Measurements from ENCODE around the gene TNFRSF12A. TPM values are rescaled to one million over a fixed set of nuclear protein-coding genes. Genes with fewer than 3 reads are reported as not detected.
"Not testable (repeated sequence)": the region's sequence is repeated elsewhere in the genome, so short reads cannot be mapped to it uniquely, and the experiment has no call there.

The TNFRSF12A gene
- total RNA-seq, 2 experiments from 2014 or later: 2.9 TPM

DNA sequence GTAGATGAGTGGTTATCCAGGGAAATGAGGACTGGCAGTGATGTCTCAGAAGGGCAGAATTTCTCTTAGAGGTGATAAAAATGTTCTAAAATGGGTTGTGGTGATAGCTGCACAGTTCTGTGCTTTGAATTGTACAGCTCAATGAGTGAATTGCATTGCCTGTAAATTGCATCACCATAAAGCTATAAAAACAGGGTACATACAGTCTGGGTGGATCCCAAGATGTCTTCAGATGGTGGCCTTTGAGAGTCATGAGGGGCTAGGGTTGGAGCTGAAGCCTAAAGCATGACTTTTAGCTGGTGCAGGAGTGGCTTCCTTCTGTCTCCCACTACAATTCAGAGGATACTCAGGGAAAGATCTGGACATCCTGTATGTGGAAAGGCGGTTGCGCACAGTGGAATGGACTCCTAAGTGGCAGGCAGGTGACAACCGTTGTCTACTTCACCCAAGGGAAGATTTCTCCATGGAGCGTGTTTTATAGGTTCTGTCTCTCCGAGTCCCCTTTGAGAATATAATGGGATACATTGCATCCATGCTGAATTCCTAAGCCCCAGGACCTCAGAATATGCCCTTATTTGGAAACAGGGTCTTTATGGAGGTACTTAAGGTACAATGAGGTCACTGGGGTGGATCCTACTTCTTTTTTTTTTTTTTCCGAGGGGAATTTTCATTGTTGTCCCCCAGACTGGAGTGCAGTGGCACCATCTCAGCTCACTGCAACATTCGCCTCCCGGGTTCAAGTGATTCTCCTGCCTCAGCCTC is 43.6 kb downstream of the TNFRSF12A start:
- Mint-ChIP-seq H3K27me3 (no peaks in the 10 kb centered on the region), H3K27ac (peak overlapping the region; percentile 79), H3K9me3 (no peaks in the 10 kb centered on the region), H3K36me3 (peaks cover 43% of the 10 kb centered on the region), H3K4me1 (peaks cover 42% of the 10 kb centered on the region), H3K4me3 (peak overlapping the region; percentile 43)
- ATAC-seq (ENCODE audit: low read depth) (no peak), DNase-seq (no peak)
- POLR2A ChIA-PET: interaction anchor here (1.0 to 8.7 kb wide), 7 partner anchors 6 to 71 kb away, joined by 3 to 143 read pairs (median 57); partner anchors contain the start of gene ZNF213

DNA sequence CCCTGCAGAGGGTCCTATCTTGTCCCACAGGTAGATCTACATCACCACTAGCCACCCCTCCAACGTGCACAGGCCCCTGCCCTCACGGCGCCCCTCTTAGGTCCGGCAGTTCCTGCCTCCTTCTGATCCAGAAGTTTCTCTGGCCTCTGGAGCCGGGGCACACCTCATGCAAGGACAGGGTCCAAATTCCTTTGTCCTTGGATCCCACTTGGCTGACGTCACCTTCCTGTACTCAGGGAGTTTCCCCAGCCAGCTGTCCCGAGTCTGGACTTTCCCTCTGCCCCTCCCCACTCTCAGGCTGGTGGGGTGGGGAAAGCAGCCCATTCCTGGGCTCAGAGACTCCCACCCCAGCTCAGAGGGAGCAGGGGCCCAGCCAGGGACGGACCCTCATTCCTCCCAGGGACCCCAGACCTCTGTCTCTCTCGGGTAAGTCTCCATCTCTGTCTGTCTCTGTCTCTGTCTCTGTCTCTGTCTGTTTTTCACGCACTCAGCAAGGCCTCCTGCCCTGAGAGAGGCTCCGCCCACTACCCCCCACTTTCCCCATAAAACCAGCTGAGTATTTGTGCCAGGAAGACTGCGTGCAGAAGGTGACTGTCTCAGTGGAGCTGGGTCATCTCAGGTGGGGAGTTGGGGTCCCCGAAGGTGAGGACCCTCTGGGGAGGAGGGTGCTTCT is 45.0 kb downstream of the TNFRSF12A start, which contains the start of gene IL32:
TSS of gene IL32 (plus strand) at position 572 of the 673 bp plus-strand sequence. CDS start 172 bp downstream, outside the sequence.
- Mint-ChIP-seq H3K27ac (peak within 1 kb of the TSS; percentile 98), H3K4me1 (peaks cover 46% of the 10 kb centered on the region), H3K4me3 (peak within 1 kb of the TSS; percentile 98), H3K27me3 (no peaks in the 10 kb centered on the region), H3K9me3 (no peaks in the 10 kb centered on the region), H3K36me3 (peaks cover 54% of the 10 kb centered on the region)
- POLR2A ChIA-PET: interaction anchor here (1.0 to 8.7 kb wide), 17 partner anchors 8 to 85 kb away, joined by 3 to 143 read pairs (median 11); partner anchors contain the start of genes ZNF213 and ZSCAN10
- peak; percentile 59 for ATAC-seq (ENCODE audit: low read depth)
- peak; percentile 77 for DNase-seq

DNA sequence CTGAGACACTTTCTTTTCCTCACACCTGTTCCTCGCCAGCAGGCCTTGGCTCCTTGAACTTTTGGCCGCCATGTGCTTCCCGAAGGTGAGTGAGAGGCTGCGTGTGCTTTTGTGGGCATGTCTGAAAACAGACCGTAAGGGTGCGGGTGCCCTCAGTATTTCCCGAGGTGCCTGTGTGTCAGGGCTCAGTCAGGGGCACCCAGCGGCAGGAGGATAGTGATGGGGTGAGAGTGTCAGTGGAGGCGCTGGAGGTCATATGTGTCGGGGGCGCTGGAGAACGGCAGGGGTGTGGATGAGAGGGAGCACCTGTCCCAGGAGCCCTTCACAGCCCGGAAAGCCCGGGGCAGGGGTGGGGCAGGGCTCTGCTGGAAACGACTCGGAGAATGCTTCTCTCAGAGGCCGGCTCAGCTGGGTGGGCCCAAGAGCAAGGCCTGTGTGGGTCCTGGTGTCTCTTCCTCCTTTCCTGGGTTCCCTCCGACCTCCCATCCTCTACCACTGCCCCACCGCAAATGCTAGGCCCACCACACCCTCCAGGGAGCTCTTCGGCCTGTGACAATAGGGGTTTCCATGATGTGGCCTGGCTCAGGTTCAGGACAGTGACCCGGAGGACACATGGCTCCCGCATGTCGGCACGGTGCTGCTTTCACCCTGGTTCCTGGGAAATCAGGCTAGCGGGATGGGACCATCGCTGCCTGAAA is 45.7 kb downstream of the TNFRSF12A start:
- peak; percentile 9 for ATAC-seq (ENCODE audit: low read depth)
- Mint-ChIP-seq H3K27ac (peak overlapping the region; percentile 98), H3K36me3 (peaks cover 50% of the 10 kb centered on the region), H3K9me3 (no peaks in the 10 kb centered on the region), H3K27me3 (no peaks in the 10 kb centered on the region), H3K4me3 (peak overlapping the region; percentile 98), H3K4me1 (peaks cover 48% of the 10 kb centered on the region)
- DNase-seq: no peak
- POLR2A ChIA-PET: interaction anchor here (0.6 to 8.7 kb wide), 19 partner anchors 9 to 150 kb away, joined by 3 to 143 read pairs (median 11); partner anchors contain the start of genes TNFRSF12A, ZNF213 and ZSCAN10

DNA sequence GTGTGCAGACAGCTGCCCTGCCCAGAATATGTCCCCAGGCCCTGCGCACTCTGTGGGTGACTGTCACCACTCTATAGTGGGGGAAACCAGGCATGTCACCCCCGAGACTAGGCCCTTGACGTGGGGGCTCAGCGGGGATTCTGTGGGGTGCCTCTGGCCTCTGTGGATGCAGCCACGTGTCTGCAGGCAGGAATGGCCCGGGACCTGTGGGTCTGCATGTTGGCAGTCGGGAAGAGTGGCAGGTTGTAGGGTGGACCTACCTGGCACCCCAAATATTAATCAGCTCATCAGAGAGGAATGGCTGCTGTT is 46.2 kb downstream of the TNFRSF12A start:
- Mint-ChIP-seq H3K4me1 (peaks cover 51% of the 10 kb centered on the region), H3K9me3 (no peaks in the 10 kb centered on the region), H3K36me3 (peaks cover 50% of the 10 kb centered on the region), H3K4me3 (peak overlapping the region; percentile 98), H3K27me3 (no peaks in the 10 kb centered on the region), H3K27ac (peak overlapping the region; percentile 98)
- POLR2A ChIA-PET: interaction anchor here (0.6 to 8.7 kb wide), 17 partner anchors 9 to 150 kb away, joined by 3 to 143 read pairs (median 11); partner anchors contain the start of gene ZSCAN10
- ATAC-seq (ENCODE audit: low read depth) (no peak), DNase-seq (no peak)

DNA sequence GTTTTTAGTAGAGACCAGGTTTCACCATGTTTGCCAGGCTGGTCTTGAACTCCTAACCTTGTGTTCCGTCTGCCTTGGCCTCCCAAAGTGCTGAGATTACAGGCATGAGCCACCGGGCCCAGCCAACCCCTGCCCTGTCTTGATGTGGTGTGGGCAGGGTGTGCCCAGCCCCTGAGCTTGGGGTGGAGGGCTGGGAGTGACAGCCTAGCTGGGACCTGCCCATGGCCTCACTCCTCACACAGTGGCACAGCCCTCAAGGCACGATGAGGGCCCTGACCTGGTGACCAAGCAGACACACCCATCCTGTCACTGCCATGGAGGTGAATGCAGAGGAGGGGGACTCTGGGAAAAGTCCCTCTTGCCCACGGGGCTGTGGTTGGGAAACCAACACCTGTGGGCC is 48.3 kb downstream of the TNFRSF12A start:
- Mint-ChIP-seq H3K27ac (peak overlapping the region; percentile 98), H3K36me3 (peaks cover 50% of the 10 kb centered on the region), H3K9me3 (no peaks in the 10 kb centered on the region), H3K4me1 (peaks cover 57% of the 10 kb centered on the region), H3K27me3 (no peaks in the 10 kb centered on the region), H3K4me3 (peak overlapping the region; percentile 99)
- ATAC-seq (ENCODE audit: low read depth) (no peak), DNase-seq (peak; percentile 43)
- POLR2A ChIA-PET: interaction anchor here (1.3 to 8.7 kb wide), 6 partner anchors 7 to 67 kb away, joined by 6 to 143 read pairs (median 51); partner anchors contain the start of genes MMP25 and ZNF213

DNA sequence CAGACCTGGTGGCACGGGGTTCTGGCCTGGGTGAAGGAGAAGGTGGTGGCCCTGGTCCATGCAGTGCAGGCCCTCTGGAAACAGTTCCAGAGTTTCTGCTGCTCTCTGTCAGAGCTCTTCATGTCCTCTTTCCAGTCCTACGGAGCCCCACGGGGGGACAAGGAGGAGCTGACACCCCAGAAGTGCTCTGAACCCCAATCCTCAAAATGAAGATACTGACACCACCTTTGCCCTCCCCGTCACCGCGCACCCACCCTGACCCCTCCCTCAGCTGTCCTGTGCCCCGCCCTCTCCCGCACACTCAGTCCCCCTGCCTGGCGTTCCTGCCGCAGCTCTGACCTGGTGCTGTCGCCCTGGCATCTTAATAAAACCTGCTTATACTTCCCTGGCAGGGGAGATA is 49.0 kb downstream of the TNFRSF12A start:
- H3K4me3 Mint-ChIP-seq: peak overlapping the region; percentile 99
- H3K36me3 Mint-ChIP-seq: peaks cover 54% of the 10 kb centered on the region
- H3K27ac Mint-ChIP-seq: peak overlapping the region; percentile 98
- not testable (repeated sequence) for DNase-seq; H3K27me3 Mint-ChIP-seq; ATAC-seq (ENCODE audit: low read depth); H3K9me3 Mint-ChIP-seq
- H3K4me1 Mint-ChIP-seq: peaks cover 59% of the 10 kb centered on the region
- POLR2A ChIA-PET: interaction anchor here (1.3 to 8.7 kb wide), 7 partner anchors 6 to 58 kb away, joined by 3 to 143 read pairs (median 7); partner anchors contain the start of gene MMP25

DNA sequence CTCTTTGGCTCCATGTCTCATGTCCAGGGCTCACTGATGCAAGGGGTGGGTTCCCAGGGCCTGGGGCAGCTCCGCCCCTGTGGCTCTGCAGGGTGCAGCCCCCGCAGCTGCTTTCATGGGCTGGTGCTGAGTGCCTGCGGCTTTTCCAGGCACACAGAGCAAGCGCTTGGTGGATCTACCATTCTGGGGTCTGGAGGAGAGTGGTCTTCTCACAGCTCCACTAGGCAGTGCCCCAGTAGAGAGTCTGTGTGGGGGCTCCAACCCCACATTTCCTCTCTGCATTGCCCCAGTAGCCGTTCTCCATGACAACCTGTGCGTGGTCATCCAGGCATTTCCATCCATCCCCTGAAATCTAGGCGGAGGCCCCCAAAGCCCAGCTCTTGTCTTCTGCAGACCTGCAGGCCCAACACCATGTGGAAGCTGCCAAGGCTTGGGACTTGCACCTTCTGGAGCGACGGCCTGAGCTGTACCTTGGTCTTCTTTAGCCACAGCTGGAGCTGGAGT is 50.5 kb downstream of the TNFRSF12A start:
- H3K27me3 Mint-ChIP-seq: no peaks in the 10 kb centered on the region
- H3K27ac Mint-ChIP-seq: peak overlapping the region; percentile 98
- peak overlapping the region; percentile 99 for H3K4me3 Mint-ChIP-seq
- DNase-seq: peak; percentile 43
- H3K4me1 Mint-ChIP-seq: peaks cover 64% of the 10 kb centered on the region
- POLR2A ChIA-PET: interaction anchor here (0.9 to 8.7 kb wide), 10 partner anchors 10 to 88 kb away, joined by 3 to 93 read pairs (median 4); partner anchors contain the start of gene TNFRSF12A
- no peak for ATAC-seq (ENCODE audit: low read depth)
- H3K9me3 Mint-ChIP-seq: no peaks in the 10 kb centered on the region
- H3K36me3 Mint-ChIP-seq: peaks cover 52% of the 10 kb centered on the region

DNA sequence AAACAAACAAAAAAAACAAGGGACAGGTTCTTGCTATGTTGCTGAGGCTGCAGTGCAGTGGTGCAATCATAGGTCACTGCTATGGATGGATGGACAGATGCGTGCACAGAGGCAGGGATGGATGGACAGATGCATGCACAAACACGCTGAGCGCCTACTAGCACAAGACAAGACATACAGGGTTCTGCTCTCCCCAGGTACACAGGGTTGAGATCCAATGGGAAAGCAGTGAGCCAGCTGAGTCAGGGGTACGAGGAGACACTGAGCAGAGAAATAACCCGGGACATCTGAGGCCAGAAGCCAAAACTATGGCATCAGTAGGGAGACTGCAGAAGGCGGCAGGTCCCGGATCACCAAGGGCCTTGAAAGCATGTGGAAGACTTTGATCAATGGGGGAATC is 51.5 kb downstream of the TNFRSF12A start:
- DNase-seq (peak; percentile 35), ATAC-seq (ENCODE audit: low read depth) (no peak)
- Mint-ChIP-seq H3K9me3 (no peaks in the 10 kb centered on the region), H3K36me3 (peaks cover 43% of the 10 kb centered on the region), H3K27me3 (no peaks in the 10 kb centered on the region), H3K27ac (peak overlapping the region; percentile 98), H3K4me3 (peak overlapping the region; percentile 67), H3K4me1 (peaks cover 72% of the 10 kb centered on the region)
- POLR2A ChIA-PET: interaction anchor here (0.5 to 8.7 kb wide), 6 partner anchors 12 to 57 kb away, joined by 3 to 93 read pairs (median 4); partner anchors contain the start of gene TNFRSF12A

Other genes with a start within 250 kb of the TNFRSF12A start
- 100 to 1,000 TPM; 205 to 210 TPM for gene ELOB, start 243.1 kb upstream of the TNFRSF12A start, total RNA-seq
- under 1 TPM; 0.17 to 0.36 TPM for gene PRSS33, start 232.8 kb upstream of the TNFRSF12A start, total RNA-seq
- not detected for gene PRSS41, start 221.9 kb upstream of the TNFRSF12A start, total RNA-seq
- gene PRSS21, start 203.1 kb upstream of the TNFRSF12A start, total RNA-seq: 1 to 10 TPM; 5.6 to 6.9 TPM
- gene ZG16B, start 190.1 kb upstream of the TNFRSF12A start, total RNA-seq: 1 to 10 TPM; 6.7 to 8.1 TPM
- gene PRSS22, start 162.2 kb upstream of the TNFRSF12A start, total RNA-seq: not detected
- gene FLYWCH2, start 137.2 kb upstream of the TNFRSF12A start, total RNA-seq: 10 to 100 TPM; 21.0 to 21.2 TPM
- 10 to 100 TPM; 65.5 to 69.7 TPM for gene FLYWCH1, start 108.4 kb upstream of the TNFRSF12A start, total RNA-seq
- under 1 TPM in 1 of 2 experiments, not detected in 1; 0.36 TPM for gene KREMEN2, start 56.1 kb upstream of the TNFRSF12A start, total RNA-seq
- gene PAQR4, start 51.0 kb upstream of the TNFRSF12A start, total RNA-seq: 10 to 100 TPM; 40.7 to 42.4 TPM
- 100 to 1,000 TPM; 106 to 116 TPM for gene PKMYT1, start 39.9 kb upstream of the TNFRSF12A start, total RNA-seq
- not detected for gene CLDN9, start 7.4 kb upstream of the TNFRSF12A start, total RNA-seq
- gene CLDN6, start 2.2 kb upstream of the TNFRSF12A start, total RNA-seq: not detected
- 10 to 100 TPM; 38.1 to 42.6 TPM for gene HCFC1R1, start 3.6 kb downstream of the TNFRSF12A start, total RNA-seq
- 10 to 100 TPM; 36.3 to 36.9 TPM for gene THOC6, start 3.7 kb downstream of the TNFRSF12A start, total RNA-seq
- gene BICDL2, start 16.6 kb downstream of the TNFRSF12A start, total RNA-seq: 1 to 10 TPM; 1.6 TPM
- 10 to 100 TPM; 49.3 to 60.4 TPM for gene MMP25, start 26.2 kb downstream of the TNFRSF12A start, total RNA-seq
- gene IL32, start 45.3 kb downstream of the TNFRSF12A start, total RNA-seq: 1,000 to 10,000 TPM; 2,319 to 2,425 TPM
- gene ZSCAN10, start 78.9 kb downstream of the TNFRSF12A start, total RNA-seq: under 1 TPM; 0.37 to 0.39 TPM
- gene ZNF205, start 92.2 kb downstream of the TNFRSF12A start, total RNA-seq: not detected
- 10 to 100 TPM; 12.9 to 13.3 TPM for gene ZNF213, start 114.7 kb downstream of the TNFRSF12A start, total RNA-seq
- gene OR1F1, start 167.8 kb downstream of the TNFRSF12A start, total RNA-seq: not detected
- 10 to 100 TPM; 16.5 to 19.5 TPM for gene ZNF200, start 214.8 kb downstream of the TNFRSF12A start, total RNA-seq
- under 1 TPM; 0.23 to 0.39 TPM for gene MEFV, start 236.3 kb downstream of the TNFRSF12A start, total RNA-seq